CD4-positive, alpha-beta T cell treated with Interleukin-17A for 1 hour (primary cell): ENCODE results near the gene TFAP2A.

ENCODE experiments used
- DNase-seq: peaks from one replicate; pipeline ENCODE4 v3.0.0-alpha.2; 2020

Gene TFAP2A

GRCh38 chr6:10414756-10415616, at the start of gene TFAP2A:
Gene TFAP2A (minus strand): TSS chr6:10415074. CDS start chr6:10414991, 83 bp downstream.
- no peak for DNase-seq

GRCh38 chr6:10463491-10464481, 48.9 kb upstream of the TFAP2A start:
- no peak for DNase-seq

GRCh38 chr6:10463040-10463439, 48.2 kb upstream of the TFAP2A start:
- DNase-seq: no peak

GRCh38 chr6:10461850-10462249, 47.0 kb upstream of the TFAP2A start:
- DNase-seq: no peak

- no peak for DNase-seq
These were observed 45.2 kb upstream of the TFAP2A start for GRCh38 chr6:10460096-10460495.

- no peak for DNase-seq
These were observed 43.4 kb upstream of the TFAP2A start for GRCh38 chr6:10458287-10458686.

GRCh38 chr6:10453596-10453995, 38.7 kb upstream of the TFAP2A start:
- no peak for DNase-seq

- DNase-seq: no peak
These were observed 37.1 kb upstream of the TFAP2A start for GRCh38 chr6:10451828-10452509.

- DNase-seq: no peak
These were observed 36.5 kb upstream of the TFAP2A start for GRCh38 chr6:10451394-10451793.

- no peak for DNase-seq
These were observed 34.9 kb upstream of the TFAP2A start for GRCh38 chr6:10449751-10450150.

GRCh38 chr6:10448096-10448495, 33.2 kb upstream of the TFAP2A start:
- DNase-seq: no peak

- no peak for DNase-seq
These were observed 31.7 kb upstream of the TFAP2A start for GRCh38 chr6:10446548-10446947.

GRCh38 chr6:10441655-10442009, 26.8 kb upstream of the TFAP2A start:
- no peak for DNase-seq

- no peak for DNase-seq
These were observed 26.3 kb upstream of the TFAP2A start for GRCh38 chr6:10441004-10441654.

GRCh38 chr6:10437891-10438290, 23.0 kb upstream of the TFAP2A start:
- no peak for DNase-seq

- DNase-seq: no peak
These were observed 19.4 kb upstream of the TFAP2A start for GRCh38 chr6:10434235-10434634.

- no peak for DNase-seq
These were observed 18.4 kb upstream of the TFAP2A start for GRCh38 chr6:10433322-10433721.

GRCh38 chr6:10431423-10432164, 16.7 kb upstream of the TFAP2A start:
- DNase-seq: no peak

- DNase-seq: no peak
These were observed 15.0 kb upstream of the TFAP2A start for GRCh38 chr6:10429638-10430427.

- no peak for DNase-seq
These were observed 12.0 kb upstream of the TFAP2A start for GRCh38 chr6:10426781-10427279.
